22Rv1 (cell line): ENCODE data around the gene ARHGAP26.

Source experiments
- ZFX ChIP-seq: fragments of 450-650 bp; IDR thresholded peaks from 2 replicates; pipeline ENCODE4 v1.6.1; 2017; ENCODE audit warnings: antibody characterized with exemption, borderline replicate concordance
- TF ChIP-seq, protein P1 (sequence below): fragments of 450-650 bp; IDR thresholded peaks from 2 replicates; pipeline ENCODE4 v1.5.1; 2017; ENCODE audit warnings: mild to moderate bottlenecking

- TF ChIP-seq, protein P1, sequence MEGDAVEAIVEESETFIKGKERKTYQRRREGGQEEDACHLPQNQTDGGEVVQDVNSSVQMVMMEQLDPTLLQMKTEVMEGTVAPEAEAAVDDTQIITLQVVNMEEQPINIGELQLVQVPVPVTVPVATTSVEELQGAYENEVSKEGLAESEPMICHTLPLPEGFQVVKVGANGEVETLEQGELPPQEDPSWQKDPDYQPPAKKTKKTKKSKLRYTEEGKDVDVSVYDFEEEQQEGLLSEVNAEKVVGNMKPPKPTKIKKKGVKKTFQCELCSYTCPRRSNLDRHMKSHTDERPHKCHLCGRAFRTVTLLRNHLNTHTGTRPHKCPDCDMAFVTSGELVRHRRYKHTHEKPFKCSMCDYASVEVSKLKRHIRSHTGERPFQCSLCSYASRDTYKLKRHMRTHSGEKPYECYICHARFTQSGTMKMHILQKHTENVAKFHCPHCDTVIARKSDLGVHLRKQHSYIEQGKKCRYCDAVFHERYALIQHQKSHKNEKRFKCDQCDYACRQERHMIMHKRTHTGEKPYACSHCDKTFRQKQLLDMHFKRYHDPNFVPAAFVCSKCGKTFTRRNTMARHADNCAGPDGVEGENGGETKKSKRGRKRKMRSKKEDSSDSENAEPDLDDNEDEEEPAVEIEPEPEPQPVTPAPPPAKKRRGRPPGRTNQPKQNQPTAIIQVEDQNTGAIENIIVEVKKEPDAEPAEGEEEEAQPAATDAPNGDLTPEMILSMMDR: no peak
- no peak for TF ChIP-seq ZFX
Measured at GRCh38 chr5:143086546-143086907, 316.4 kb downstream of the ARHGAP26 start.
